ENCODE results near the gene NMNAT3.

The NMNAT3 gene

GRCh38 chr3:139521144-139521543, 156.6 kb downstream of the NMNAT3 start:
- no peak for DNase-seq (ENCODE audit: low spot score)

GRCh38 chr3:139519998-139520737, 157.6 kb downstream of the NMNAT3 start:
- peak; percentile 49 for DNase-seq (ENCODE audit: low spot score)

GRCh38 chr3:139518926-139519842, 158.6 kb downstream of the NMNAT3 start:
- peak; percentile 31 for DNase-seq (ENCODE audit: low spot score)

DNA sequence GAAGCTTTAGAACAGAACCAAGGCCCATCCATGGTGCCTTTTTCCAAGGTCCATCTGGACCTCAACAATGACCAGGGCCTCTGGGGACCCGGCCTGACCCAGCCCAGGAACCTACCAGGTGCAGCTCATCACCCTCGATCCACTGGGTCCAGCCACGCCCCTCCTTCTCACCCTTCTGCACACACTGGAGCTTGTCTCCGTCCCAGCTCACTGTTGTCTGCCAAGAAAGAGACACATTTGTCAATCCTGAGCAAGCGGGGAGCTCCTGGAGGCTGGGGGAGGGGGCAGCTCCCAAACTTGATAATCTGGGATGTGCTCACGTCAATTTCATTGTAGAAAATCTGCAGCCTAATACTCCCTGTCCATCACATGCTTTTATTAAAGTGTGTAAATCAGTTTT, 159.5 kb downstream of the NMNAT3 start:
- DNase-seq (ENCODE audit: low spot score), result peak; percentile 6

GRCh38 chr3:139517321-139518065, 160.3 kb downstream of the NMNAT3 start:
- DNase-seq (ENCODE audit: low spot score), result peak; percentile 5

DNA sequence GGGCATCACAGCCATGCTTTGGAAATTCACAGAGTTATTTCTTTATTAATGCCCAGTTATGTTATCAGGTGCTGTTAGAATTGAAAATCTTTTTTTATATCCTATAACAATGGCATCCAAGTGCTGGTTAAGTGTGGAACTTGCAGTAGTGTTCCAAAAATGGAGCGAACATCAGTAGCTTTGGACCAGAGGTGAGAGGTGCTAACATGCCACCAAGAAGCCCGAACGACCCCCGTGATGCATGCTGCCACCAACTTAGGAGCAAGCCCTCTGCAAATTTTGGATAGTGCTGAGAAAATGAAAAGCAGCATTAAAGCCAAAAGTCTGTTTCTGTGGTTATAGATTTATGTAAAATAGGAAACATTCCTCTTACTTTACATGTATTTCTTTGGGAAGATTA, 163.0 kb downstream of the NMNAT3 start:
- no peak for DNase-seq (ENCODE audit: low spot score)

Data from D341Med (cell line).